Stimulated activated CD4-positive, alpha-beta T cell treated with anti-CD3 and anti-CD28 coated beads, Interleukin-4, amount 100 ng/mL, for 48 hours (primary cell): ENCODE results near the gene MYO5B.
"Not testable (repeated sequence)": the region's sequence is repeated elsewhere in the genome, so short reads cannot be mapped to it uniquely, and the experiment has no call there.

Experiments
- DNase-seq, 2 donors: peaks; one replicate each; pipeline ENCODE4 v3.0.0-alpha.2; 2020; ENCODE audit warnings: low read depth in 2 of 2

Gene MYO5B

DNA sequence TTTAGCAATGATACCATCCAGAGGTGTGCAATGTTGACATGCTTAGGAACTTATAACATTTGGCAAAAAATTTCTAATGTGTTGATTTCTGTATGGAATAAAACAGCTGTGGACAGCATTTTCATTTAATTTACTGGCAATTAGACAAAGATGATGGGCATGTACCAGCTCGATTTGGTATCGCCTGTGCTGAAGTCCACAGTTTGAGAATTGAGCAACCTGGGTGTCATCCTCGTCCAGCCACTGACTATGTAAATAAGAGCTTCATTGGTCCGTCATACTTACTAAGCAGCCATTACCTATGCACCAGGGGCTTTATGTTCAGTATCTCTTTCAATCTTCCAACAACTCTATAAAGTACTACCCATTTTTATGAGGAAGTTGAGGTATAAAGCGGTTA is 357.1 kb downstream of the MYO5B start:
- no peak for DNase-seq

DNA sequence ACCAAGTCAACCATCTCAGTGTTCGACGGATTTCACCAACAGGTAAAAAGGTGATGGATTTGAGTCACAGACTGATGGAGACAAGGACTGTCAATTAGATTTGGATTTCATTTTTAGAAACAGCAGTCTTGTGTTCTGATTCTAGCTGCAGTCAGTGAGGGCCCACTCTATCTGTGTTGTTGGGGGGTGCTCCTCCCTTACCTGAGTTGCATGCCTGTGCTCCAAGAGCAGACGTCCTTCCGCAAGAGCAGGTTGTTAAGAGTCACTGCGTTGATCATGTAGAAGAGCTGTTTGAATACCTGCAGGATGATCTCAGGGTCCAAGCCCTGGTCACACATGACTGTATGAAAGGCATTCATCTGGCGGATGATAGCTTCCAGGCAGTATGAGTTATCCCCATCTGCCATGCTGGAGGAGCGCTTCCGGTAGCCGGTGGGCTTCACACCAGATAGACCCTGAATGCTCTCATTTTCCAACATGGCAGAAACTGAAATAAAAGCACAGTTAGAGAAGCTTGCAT is 357.6 kb downstream of the MYO5B start:
- not testable (repeated sequence) for DNase-seq

DNA sequence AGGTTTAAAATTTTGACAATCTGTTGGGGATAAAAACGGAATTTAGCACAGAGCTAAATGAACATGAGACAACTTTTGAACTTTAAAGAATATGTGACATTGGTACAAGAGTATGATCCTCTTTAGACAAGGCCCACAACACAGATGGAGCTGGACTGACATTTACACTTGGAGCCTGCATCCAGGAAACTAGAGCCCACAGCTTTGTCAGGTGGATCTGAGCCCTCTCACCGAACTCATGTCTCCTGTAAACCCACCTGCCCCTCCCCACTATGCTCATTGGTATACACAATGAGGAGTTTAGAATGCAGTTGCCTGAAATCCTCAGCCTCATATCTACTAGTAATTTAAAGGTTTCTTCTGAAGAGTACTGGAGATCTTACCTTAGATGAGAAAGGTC is 359.5 kb downstream of the MYO5B start:
- DNase-seq = no peak

DNA sequence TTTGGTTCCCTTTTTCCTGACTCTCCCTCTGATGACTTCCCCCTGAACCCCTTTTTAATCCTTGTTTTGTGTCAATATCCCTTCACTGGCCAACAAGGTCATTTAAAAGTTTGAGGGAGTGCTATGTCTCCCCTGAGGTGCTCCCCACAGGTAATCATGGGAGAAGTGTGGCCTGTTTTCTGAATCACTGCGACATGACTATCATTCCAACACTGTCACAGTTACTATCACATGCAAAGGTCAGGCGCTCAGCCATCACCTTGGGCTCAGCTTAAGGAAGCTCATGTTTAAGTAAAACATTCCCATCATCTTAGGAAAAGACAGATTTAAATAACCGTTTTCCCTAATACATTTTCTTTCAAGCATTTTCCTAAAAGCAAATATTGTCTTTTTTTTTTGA is 360.7 kb downstream of the MYO5B start:
- no peak for DNase-seq

DNA sequence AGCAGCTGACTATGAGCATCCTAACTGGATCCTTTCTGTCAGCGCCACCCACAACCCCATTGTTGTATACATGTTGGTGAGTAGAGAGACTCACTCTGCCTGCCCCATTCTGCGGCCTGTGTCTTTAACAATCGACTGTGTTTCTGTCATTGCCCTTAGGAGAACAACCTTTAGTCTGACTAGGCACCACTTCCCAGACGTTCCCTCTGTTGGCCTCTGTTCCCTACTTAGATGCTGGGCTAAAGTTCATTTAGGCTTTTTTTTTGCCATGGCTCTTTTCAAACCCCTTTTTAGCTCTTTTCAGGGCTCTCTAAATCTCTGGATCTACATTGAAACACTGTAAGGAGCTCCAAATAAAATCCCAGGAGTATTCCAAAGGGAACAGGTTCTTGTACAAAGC is 361.1 kb downstream of the MYO5B start:
- no peak for DNase-seq

DNA sequence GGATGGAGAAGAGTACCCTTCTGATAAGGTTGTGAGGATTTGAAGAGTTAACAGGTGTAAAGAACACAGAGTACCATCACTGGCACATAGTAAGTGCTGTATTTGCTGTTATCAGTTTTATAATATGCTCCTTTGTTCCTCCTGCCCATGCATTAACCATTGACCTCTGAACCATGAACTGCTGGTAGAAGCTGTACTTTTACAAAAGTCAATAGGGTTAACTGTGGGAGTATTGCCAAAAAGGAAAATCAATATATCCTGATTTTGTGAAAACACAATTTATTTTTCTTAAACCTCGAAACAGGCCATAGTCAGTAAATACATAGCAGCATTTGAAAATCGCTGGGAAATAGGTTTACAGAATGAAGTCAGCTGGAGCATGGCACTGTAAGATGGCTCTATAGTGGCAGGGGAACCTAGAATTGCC is 362.7 kb downstream of the MYO5B start:
- DNase-seq = no peak

DNA sequence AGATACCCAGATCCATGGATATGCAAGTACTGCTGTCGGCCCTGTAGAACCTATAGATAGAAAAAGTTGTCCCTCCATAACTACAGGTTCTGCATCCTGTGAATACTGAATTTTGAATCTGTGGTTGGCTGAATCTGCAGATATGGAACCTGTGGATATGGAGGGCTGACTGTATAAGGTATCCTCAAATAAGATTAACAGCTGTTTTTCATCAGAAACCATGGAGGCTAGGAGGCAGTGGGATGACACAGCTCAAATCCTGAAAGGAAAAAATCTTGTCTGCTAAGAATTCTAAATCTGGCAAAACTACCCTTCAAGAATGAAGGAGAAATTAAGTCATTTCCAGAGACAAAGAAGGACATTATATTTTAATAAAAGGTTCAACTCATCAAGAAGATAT is 367.0 kb downstream of the MYO5B start:
- DNase-seq = no peak

DNA sequence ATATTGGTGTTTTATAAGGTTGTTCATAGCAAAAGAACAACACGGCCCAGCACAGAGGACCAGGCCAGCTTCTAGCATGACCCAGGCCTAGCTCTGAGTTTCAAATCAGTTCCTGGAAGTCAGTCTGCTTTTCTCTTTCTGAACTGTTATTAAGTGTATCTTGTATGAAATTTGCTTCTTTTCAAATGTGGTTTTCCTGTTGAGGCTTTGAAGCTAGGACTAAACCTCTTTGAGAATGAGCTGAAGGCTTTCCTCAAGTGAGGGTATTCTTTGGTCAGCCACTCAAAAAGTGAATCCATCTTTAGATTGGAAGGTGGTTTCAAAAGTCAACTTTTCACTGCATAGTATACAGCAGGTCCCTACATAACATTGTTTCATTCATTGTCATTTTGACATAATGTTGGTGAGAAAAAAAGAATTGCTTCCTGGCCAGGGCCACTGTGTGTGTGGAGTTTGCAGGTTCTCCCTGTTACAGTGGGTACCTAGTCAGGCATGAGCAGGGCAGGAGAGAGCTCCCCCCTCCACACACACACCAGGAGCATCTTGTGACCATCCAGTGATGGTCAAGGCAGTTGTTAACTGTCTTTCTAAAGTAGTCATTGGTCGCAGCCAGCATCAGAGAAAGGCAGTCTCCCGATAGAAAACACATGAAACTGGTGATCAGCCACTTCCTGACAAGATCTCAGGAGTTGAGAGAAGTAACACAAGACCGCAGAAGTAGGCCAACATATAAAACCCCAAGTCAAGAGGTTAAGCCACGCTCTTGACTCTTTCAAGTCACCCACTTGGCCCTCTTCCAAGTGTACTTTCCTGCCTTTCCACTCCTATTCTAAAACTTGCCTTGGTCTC is 374.9 kb downstream of the MYO5B start:
- no peak for DNase-seq

DNA sequence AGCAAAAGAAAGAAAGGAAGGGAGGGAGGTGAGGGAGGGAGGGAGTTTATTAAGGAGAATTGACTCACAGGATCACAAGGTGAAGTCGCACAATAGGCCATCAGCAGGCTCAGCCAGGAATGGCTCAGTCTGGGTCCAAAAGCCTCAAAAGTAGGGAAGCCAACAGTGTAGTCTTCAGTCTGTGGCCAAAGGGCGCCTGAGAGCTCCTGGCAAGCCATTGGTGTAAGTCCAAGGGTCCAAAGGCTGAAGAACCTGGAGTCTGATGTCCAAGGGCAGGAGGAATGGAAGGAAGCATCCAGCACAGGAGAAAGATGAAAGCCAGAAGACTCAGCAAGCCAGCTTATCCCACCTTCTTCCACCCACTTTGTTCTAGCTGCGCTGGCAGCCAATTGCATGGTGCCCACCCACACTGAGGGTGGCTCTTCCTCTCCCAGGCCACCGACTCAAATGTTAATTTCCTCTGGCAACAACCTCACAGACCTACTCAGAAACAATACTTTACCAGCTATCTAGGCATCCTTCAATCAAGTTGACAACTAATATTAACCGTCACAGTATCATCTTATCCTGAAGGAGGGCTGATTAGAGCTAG is 375.8 kb downstream of the MYO5B start:
- DNase-seq = no peak

DNA sequence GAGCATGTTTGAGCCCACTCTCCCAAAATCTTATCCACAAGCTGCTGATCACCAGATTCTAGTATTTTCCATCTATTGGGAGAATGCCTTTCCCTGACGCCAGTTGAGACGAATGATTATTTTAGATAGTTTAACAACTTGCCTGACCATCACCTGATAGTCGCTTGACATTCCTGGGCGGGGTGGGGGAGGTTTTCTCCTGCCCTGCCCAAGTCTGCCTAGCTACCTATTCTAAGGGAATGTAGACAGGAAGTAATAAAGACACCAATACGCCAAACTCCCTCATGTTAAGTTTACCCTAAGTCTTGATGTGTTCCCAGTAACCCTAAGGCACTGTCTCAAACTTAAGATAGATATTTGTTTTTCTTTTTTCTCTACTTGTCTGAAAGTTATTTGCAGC is 377.0 kb downstream of the MYO5B start:
- no peak for DNase-seq

DNA sequence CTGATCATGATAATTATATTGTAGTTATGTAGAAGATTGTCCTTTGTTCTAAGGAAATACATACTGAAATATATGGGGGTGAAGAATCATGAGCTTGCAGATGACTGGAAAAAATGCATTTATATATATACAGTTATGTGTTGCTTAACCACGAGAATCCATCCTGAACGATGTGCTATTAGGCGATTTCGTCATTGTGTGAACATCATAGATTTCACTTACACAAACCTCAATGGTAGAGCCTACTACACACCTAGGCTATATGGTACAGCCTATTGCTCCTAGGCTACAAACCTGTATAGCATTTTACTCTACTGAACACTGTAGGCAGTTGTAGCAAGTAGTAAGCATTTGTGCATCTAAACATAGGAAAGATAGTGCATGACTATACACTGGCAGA is 379.0 kb downstream of the MYO5B start:
- no peak for DNase-seq

DNA sequence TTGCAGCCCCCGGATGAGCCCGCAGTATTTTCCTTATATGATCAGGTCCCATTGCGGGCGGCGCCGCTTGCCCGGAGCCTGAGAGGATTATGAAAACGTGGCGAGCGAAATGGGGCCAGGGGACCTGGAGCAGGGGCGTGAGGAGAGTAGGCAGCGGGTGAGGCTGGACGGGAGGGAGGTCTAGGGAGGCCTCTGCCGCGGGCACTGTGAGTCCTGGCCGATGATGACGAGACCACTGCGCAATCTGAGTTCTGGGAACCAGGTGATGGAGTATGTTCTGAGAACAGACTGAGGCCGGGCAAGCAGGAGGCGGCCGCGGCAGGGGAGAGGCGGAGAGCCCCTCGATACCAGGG is 380.8 kb downstream of the MYO5B start:
- peak; percentile 42 to 45 for DNase-seq

DNA sequence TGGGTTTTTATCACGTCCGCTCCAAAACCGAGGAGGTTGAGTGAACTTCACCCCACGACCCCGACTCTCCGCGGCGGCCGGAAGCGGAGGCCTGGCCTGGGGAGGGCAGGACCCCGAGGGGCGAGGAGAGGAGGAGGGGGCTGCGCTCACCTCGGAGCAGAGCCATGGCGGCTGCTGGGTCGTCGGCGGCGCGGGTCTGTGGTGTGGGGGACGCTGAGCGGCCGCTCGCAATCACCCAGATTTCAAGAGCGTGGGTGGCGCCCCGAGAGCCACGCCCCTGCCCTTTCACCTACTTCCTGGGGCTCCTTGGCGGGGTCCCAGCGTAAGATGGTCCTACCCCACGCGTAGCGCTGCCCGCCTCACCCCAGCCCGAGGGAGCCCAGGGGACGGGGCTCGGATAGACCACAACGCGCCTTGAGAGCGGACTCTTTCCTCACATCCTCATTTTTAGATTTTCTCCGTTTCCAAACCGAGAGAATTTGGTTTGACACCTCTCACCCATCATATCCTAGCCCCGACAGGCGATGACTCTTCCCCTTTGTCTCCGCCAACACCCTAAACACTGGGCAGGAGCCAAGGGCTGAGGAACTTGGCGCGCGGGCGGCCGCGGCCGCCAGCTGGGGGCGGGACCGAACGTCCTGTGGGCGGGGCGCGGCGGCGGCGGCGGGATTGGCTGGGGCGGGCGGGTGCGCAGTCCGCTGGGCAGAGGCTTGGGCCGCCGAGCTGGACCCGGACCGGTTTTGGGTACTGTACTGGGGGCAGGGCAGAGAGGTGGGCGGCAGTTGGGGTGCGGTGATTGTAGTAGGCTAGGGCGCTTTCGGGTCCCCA is 381.4 kb downstream of the MYO5B start, which contains the start of gene ACAA2:
ACAA2 (minus strand) TSS at position 215 of the 828 bp plus-strand sequence; CDS start at position 166, 49 bp downstream.
- peak; percentile 81 to 83 for DNase-seq

DNA sequence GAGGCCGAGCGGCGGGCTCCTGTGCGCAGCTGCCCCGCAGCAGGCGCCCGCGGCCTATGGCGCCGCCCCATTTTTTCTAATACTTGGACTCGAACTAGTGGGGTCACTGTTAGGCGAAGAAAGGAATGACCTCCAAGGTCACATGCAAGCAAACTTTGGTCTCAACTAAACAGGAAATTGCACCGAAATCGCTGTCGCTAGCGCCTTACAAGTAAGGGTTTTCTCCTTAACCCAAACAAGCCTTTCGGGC is 382.0 kb downstream of the MYO5B start:
- no peak for DNase-seq

DNA sequence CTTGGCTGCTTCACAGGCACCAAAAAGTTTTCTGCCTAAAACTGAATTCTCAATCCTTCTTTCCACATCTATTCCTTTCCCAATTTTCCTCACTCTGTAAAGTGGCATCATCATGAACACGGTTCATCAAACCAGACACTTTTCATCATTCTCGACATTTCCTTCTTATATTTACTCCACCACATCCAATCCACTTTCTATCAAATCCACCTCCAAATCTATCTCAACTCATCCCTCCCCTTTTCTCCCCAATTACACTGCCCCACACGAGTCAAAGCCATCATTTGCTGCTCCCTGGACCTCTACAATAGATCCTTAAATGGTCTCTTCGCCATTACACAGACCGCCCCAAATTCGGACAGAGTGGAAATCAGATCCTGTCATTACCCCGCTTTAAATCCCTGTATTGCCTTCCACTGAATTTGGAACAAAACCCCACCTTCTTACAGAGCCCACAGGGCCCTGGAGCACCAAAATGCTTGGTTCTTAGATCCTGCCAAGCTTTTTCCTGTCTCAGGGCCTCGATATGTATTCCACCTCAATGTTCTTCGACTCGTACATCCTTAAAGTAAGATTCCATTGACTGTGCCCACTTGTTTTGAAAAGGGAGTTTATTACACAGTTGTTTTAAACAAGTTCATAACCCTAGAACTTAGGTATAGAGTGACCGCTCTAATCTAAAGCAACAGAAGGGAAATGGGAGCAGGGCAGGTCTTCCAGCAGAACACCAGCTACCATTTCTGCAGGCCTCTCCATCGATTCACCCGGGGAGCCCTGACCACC is 382.5 kb downstream of the MYO5B start:
- no peak for DNase-seq

DNA sequence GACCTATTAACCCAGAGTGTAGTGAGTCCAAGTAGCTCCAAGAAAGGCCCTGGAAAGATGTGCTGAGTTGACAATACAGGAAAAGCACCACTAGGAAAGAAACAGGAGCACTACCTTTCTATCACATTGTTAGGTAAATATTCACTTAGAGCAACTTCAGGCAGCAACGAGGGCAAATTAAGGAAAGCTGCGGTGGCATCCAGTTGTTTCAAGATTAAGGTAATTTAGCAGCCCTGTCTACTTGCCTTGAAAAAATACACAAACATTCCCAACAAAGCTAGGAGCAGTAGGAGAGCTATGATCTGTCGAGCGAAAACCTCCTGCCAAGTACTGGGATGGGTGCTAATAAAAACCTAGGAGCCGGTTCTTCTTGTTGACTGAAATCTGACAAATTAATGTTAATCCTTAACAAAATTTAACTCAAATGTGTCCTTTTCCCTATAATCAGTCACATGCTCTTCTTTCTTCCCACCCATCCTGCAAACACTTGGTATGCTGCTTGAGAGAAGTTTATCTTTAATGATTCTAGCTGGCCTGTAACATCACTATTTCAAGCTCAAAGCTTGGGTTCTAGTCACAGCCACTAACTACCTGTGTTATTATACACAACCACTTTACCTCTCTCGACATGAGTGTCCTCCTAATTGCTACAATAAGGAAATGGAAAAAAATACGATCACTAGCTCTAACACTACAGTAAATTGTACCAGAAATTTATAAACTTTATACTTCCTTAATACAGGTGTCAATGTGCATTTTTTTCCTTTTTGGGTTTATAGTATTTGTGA is 383.6 kb downstream of the MYO5B start:
- DNase-seq = no peak

DNA sequence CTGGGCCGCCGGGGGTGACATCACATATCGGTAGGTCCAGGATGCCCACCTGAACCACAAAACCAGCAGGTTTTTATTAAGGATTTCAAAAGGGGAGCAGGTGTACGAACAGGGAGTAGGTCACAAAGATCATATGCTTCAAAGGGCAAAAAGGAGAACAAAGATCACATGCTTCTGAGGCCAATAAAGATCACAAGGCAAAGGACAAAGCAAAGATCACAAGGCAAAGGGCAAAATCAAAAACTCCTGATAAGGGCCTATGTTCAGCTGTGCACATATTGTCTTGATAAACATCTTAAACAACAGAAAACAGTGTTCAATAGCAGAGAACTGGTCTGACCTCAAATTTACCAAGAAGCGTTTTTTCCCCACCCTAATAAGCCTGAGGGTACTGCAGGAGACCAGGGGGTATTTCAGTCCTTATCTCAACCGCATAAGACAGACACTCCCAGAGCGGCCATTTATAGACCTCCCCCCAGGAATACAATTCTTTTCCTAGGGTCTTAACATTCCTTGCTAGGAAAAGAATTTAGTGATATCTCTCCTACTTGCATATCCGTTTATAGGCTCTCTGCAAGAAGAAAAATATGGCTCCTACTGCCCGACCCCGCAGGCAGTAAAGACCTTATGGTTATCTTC is 386.3 kb downstream of the MYO5B start:
- not testable (repeated sequence) for DNase-seq

DNA sequence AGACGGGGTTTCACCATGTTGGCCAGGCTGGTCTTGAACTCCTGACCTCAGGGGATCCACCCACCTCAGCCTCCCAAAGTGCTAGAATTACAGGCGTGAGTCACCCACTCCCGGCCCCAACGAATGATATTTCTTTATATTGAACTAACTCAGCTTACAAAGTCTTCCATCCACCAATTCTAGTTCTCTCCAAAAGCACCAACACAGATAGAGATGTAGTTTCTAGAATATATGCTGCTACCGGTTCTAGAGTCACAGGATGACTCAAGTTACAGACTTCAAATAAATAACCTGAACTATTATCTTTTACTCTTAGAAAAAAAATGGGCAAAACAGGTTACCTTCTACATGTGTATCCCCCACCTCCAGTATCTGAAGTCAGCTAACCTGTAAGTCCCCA is 390.9 kb downstream of the MYO5B start:
- DNase-seq = no peak

DNA sequence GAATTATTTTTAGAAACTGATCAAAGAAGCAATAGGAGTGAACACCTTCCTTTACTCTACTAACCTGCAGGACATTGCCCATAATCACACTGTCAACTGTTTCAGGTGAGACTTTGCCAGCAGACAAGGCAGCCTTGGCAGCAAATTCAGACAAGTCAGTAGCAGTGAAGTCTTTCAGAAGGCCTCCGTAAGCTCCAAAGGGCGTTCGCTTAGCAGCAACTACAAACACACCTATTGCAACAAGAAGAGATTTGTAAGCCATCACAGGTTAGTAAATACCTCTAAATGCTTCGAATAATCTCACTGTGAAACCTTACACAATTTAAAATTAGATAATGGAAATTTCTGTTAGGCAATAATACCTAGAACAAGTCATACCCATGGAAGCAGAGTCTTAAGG is 392.3 kb downstream of the MYO5B start:
- no peak for DNase-seq

DNA sequence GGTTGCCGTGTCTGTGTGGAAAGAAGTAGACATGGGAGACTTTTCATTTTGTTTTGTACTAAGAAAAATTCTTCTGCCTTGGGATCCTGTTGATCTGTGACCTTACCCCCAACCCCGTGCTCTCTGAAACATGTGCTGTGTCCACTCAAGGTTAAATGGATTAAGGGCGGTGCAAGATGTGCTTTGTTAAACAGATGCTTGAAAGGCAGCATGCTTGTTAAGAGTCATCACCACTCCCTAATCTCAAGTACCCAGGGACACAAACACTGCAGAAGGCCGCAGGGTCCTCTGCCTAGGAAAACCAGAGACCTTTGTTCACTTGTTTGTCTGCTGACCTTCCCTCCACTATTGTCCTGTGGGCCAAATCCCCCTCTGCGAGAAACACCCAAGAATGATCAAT is 394.5 kb downstream of the MYO5B start:
- DNase-seq = not testable (repeated sequence)

DNA sequence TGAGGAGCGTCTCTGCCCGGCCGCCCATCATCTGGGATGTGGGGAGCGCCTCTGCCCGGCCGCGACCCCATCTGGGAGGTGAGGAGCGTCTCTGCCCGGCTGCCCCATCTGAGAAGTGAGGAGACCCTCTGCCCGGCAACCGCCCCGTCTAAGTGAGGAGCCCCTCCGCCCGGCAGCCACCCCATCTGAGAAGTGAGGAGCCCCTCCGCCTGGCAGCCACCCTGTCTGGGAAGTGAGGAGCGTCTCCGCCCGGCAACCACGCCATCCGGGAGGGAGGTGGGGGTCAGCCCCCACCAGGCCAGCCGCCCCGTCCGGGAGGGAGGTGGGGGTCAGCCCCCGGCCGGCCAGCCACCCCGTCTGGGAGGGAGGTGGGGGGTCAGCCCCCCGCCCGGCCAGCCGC is 395.1 kb downstream of the MYO5B start:
- not testable (repeated sequence) for DNase-seq
